ENCODE results near the gene KCNE1.

GRCh38 chr21:34531399-34531798, 19.4 kb upstream of the KCNE1 start:
- TF ChIP-seq, protein P1, sequence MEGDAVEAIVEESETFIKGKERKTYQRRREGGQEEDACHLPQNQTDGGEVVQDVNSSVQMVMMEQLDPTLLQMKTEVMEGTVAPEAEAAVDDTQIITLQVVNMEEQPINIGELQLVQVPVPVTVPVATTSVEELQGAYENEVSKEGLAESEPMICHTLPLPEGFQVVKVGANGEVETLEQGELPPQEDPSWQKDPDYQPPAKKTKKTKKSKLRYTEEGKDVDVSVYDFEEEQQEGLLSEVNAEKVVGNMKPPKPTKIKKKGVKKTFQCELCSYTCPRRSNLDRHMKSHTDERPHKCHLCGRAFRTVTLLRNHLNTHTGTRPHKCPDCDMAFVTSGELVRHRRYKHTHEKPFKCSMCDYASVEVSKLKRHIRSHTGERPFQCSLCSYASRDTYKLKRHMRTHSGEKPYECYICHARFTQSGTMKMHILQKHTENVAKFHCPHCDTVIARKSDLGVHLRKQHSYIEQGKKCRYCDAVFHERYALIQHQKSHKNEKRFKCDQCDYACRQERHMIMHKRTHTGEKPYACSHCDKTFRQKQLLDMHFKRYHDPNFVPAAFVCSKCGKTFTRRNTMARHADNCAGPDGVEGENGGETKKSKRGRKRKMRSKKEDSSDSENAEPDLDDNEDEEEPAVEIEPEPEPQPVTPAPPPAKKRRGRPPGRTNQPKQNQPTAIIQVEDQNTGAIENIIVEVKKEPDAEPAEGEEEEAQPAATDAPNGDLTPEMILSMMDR (IDR thresholded peaks at IDR 0.05): no peak
- no peak for TF ChIP-seq POLR2A (IDR thresholded peaks at IDR 0.05)
